Gastrocnemius medialis (tissue), 4 donors: ENCODE measurements around the gene SPIRE1. TPM values are rescaled to one million over a fixed set of nuclear protein-coding genes. Genes with fewer than 3 reads are reported as not detected.
A peak's percentile ranks its signal among the peaks of the same experiment; 100 is the strongest.

Source experiments
- ATAC-seq, 2 donors: fragments of 150-250 bp; one replicate each; pipeline ENCODE4 v1.9.1; 2016
- DNase-seq, 2 donors: peaks; one replicate each; pipeline ENCODE4 v3.0.0-alpha.2; 2019
- H3K27ac ChIP-seq, 4 donors: fragments of 200-600 bp; sonication (generic); 1 replicate in 1 of 4; 2 replicates in 3 of 4; pipeline ENCODE4 v1.5.1; 2016 to 2018; ENCODE audit warnings: mild to moderate bottlenecking in 2 of 4, moderate library complexity in 1 of 4
- H3K27me3 ChIP-seq, 3 donors: fragments of 200-600 bp; sonication (generic) in 2 of 3; 1 replicate in 1 of 3; 2 replicates in 2 of 3; pipeline versions ENCODE4 v1.5.1 to v1.6.0; 2016 to 2019; ENCODE audit warnings: mild to moderate bottlenecking in 1 of 3, moderate library complexity in 1 of 3
- H3K36me3 ChIP-seq, 2 donors: fragments of 200-600 bp; sonication (generic) in 1 of 2; one replicate each; pipeline ENCODE4 v1.5.1; 2017 to 2018
- H3K4me1 ChIP-seq, 2 donors: fragments of 200-600 bp; sonication (generic) in 1 of 2; one replicate each; pipeline ENCODE4 v1.5.1; 2016 to 2017; ENCODE audit warnings: mild to moderate bottlenecking in 2 of 2
- H3K4me3 ChIP-seq, 4 donors: fragments of 200-600 bp; sonication (generic) in 3 of 4; 1 replicate in 1 of 4; 2 replicates in 3 of 4; pipeline ENCODE4 v1.5.1; 2016 to 2019; ENCODE audit warnings: mild to moderate bottlenecking in 2 of 4
- H3K9me3 ChIP-seq, 3 donors: fragments of 200-600 bp; sonication (generic) in 2 of 3; 1 replicate in 1 of 3; 2 replicates in 2 of 3; pipeline ENCODE4 v1.5.1; 2016 to 2019
- CTCF ChIP-seq, 5 experiments: fragments of 450-650 bp in 3 of 5; fragments of 200-600 bp in 2 of 5; sonication (generic) in 2 of 5; IDR thresholded peaks in 4 of 5; conservative IDR thresholded peaks in 1 of 5; 1 replicate in 4 of 5; 2 replicates in 1 of 5; pipeline ENCODE4 v1.5.1; 2016 to 2019; ENCODE audit warnings: antibody characterized with exemption in 5 of 5, mild to moderate bottlenecking in 3 of 5, moderate library complexity in 3 of 5
- POLR2A ChIP-seq, 2 donors: fragments of 450-650 bp; IDR thresholded peaks; one replicate each; pipeline ENCODE4 v1.6.1; 2017; ENCODE audit warnings: antibody characterized with exemption in 2 of 2, mild to moderate bottlenecking in 2 of 2, moderate library complexity in 2 of 2
- in situ Hi-C, 4 donors: fragments of 200-750 bp; cut with MboI; loops; one replicate each; pipeline versions ENCODE4 v1.15.0 to v1.8.0; 2017; ENCODE audit warnings: low sequenced_read_pairs in 4 of 4
- intact Hi-C: fragments of 100-400 bp; cut with DNase I; formaldehyde crosslinking; loops from one replicate; pipeline ENCODE4 v1.15.1; 2023; ENCODE audit warnings: low total_unique reads
- total RNA-seq, 4 donors: library from RNA; depleted of rRNA; stranded (reverse); fragments of >200 nt; gene quantifications; one replicate each; pipeline versions ENCODE4 v1.1.0 to v1.2.3, GENCODE V29; 2016

SPIRE1 gene
- total RNA-seq, 4 donors from 2014 or later: 48.3 to 82.7 (median 55.1) TPM

GRCh38 chr18:12615748-12616147, 42.2 kb downstream of the SPIRE1 start:
- H3K9me3 ChIP-seq: no peaks in the 10 kb centered on the region
- in situ Hi-C loops: no loop called here

GRCh38 chr18:12608301-12608700, 49.6 kb downstream of the SPIRE1 start:
- in situ Hi-C loops: no loop called here
- Histone ChIP-seq H3K4me1 (peaks cover 0 to 12% of the 10 kb centered on the region in 2 donors), H3K27me3 (no peaks in the 10 kb centered on the region), H3K27ac (no peak overlapping the region), H3K4me3 (no peak overlapping the region), H3K9me3 (no peaks in the 10 kb centered on the region), H3K36me3 (no peaks in the 10 kb centered on the region)
- no peak for TF ChIP-seq POLR2A (IDR thresholded peaks at IDR 0.05)
- TF ChIP-seq CTCF (IDR thresholded peaks at IDR 0.05 in 4 of 5, conservative IDR thresholded peaks at IDR 0.05 in 1 of 5): no peak
- DNase-seq (no peak), ATAC-seq (no peak)
- intact Hi-C loops: no loop called here

More at GRCh38 chr18:12615748-12616147, 42.2 kb downstream of the SPIRE1 start:
- TF ChIP-seq CTCF (IDR thresholded peaks at IDR 0.05 in 4 of 5, conservative IDR thresholded peaks at IDR 0.05 in 1 of 5): no peak
- TF ChIP-seq POLR2A (IDR thresholded peaks at IDR 0.05): no peak
- DNase-seq: no peak
- no peaks in the 10 kb centered on the region for H3K27me3 ChIP-seq
- no peaks in the 10 kb centered on the region for H3K36me3 ChIP-seq
- ATAC-seq: no peak
- intact Hi-C loops: no loop called here
- no peak overlapping the region for H3K27ac ChIP-seq
- no peak overlapping the region for H3K4me3 ChIP-seq
- H3K4me1 ChIP-seq: no peaks in the 10 kb centered on the region

- no peak for DNase-seq
- peak; percentile 49 to 63 for ATAC-seq
- H3K4me1 ChIP-seq: peaks cover 0 to 12% of the 10 kb centered on the region in 2 donors
- H3K27ac ChIP-seq: peak overlapping the region in 3 of 4 donors; percentile 1 to 47 (median 27)
- TF ChIP-seq CTCF (IDR thresholded peaks at IDR 0.05 in 4 of 5, conservative IDR thresholded peaks at IDR 0.05 in 1 of 5): no peak
- no peak for TF ChIP-seq POLR2A (IDR thresholded peaks at IDR 0.05)
- intact Hi-C loops: no loop called here
- in situ Hi-C loops: no loop called here
- H3K9me3 ChIP-seq: no peaks in the 10 kb centered on the region
- no peaks in the 10 kb centered on the region for H3K27me3 ChIP-seq
- H3K36me3 ChIP-seq: no peaks in the 10 kb centered on the region
- H3K4me3 ChIP-seq: no peak overlapping the region
Measured at GRCh38 chr18:12606592-12607315, 51.2 kb downstream of the SPIRE1 start.

DNA sequence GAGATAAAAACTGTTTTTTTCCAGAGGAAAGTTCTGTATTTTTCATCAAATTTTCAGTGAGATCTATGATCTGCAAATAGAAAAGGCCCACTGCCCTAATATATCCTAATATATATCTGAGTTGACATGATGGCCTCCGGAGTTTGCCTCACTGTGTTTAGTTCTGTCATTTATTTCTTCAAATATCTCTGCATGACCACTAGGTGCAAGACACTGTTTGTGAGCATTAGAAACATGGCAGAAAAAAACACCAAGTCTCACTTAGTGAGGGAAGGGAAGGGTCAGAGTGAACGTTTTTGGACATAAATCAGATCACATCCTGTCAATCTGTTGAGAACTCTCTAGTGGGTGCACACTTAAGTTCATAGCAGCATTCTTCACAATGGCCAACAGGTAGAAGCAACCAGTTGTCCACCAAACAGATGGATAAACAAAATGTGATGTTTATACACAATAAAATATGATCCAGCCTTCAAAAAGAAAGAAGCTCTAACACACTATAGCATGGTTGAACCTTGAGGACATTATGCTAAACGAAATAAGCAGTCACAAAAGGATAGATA, 53.4 kb downstream of the SPIRE1 start:
- intact Hi-C loops (no loop called here), in situ Hi-C loops (no loop called here)
- ATAC-seq (no peak), DNase-seq (no peak)
- no peaks in the 10 kb centered on the region for H3K27me3 ChIP-seq
- no peaks in the 10 kb centered on the region for H3K36me3 ChIP-seq
- H3K27ac ChIP-seq: no peak overlapping the region
- no peak for TF ChIP-seq POLR2A (IDR thresholded peaks at IDR 0.05)
- TF ChIP-seq CTCF (IDR thresholded peaks at IDR 0.05 in 4 of 5, conservative IDR thresholded peaks at IDR 0.05 in 1 of 5): no peak
- H3K9me3 ChIP-seq: no peaks in the 10 kb centered on the region
- peaks cover 0 to 12% of the 10 kb centered on the region in 2 donors for H3K4me1 ChIP-seq
- H3K4me3 ChIP-seq: no peak overlapping the region
